HG02852 (cell line): Measurements from ENCODE around the gene IMPG1.

Experiments used
- ATAC-seq: cut with Tn5 transposase; IDR thresholded peaks from one replicate; pipeline ENCODE4 v1.9.1; 2021; ENCODE audit warnings: mild to moderate bottlenecking, moderate library complexity; ENCODE audit not compliant: unreplicated experiment

IMPG1 gene

DNA sequence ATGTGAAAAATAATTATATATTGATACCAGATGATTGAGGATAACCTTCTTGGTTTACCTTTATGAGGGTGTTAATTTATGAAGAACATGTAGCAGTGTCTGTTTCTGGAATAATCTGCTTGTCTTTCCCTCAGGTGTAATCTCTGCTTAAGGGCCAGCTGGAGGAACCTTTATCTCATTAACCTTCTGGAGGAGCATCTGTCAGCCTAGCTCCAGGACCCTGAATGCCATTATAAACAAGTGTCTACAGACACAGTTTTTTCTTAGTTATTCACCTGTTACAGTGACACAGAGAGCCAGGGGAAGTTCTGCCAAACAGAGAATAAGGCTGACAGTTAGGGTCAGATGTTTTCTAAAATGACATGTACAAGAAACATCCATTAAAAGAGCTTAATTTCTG is at the start of gene IMPG1:
Gene IMPG1 (minus strand): TSS at position 101 of the 400 bp plus-strand sequence. CDS start 174 bp downstream, outside the sequence.
- ATAC-seq, result no peak

- no peak for ATAC-seq
Observed at GRCh38 chr6:76120302-76120701, 47.8 kb upstream of the IMPG1 start.

- no peak for ATAC-seq
Observed at GRCh38 chr6:76073281-76073680, 819 bp upstream of the IMPG1 start.

DNA sequence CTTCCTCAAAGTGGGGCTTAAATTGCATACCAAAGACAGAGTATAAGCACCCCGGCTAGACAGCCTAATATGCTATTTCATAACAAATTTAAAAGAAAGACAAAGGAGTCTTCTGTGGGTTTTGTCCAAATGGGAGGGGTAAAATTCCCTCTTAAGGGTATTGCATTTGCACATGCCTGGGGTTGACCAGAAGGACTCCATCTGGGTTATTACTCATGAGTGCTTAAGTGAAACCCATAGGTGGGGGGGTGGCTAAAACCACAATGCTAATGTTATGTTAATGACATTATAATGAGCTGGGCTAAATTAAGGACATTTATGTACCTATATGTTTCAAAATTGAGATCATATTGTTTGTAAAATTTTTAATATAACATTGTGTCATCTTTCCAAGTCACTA is 15.0 kb downstream of the IMPG1 start:
- ATAC-seq, result no peak

DNA sequence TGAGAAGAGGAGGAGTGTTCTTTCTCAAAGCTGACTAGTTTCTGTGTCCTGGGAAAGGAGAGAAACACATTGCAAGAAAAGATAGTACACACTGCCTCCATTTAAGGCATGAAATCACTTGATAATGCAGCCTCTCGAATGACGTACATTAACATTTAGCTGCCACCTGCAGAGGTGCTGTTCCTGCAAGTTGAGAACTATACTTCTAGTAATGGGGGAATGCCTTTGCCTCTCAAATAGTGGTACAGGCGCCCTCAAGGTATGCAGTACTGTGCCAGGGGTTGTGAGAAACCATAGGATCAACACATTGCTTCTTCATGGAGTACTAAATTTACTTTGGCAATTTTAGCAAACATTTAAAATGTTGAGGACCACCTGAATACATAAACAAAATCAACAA is 20.1 kb downstream of the IMPG1 start:
- no peak for ATAC-seq

DNA sequence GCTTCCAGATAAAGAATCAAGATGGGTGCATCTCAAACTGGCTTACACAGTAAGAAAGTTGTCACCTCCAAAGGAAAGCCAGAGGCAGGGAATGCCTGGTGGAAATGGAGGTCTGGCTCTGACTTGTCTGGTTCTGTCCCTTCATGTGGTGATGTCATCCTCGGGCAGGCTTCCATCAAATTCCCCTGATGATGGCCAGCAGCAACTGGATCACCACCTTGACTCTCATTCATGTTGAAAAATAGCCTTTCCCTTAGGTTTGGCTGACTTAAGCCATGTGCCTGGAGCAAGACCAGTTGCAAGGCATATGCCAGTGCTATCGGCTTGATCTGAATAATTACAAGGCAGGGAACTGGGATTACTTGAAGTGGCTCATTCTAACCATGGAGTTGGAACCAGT is 28.8 kb downstream of the IMPG1 start:
- no peak for ATAC-seq

DNA sequence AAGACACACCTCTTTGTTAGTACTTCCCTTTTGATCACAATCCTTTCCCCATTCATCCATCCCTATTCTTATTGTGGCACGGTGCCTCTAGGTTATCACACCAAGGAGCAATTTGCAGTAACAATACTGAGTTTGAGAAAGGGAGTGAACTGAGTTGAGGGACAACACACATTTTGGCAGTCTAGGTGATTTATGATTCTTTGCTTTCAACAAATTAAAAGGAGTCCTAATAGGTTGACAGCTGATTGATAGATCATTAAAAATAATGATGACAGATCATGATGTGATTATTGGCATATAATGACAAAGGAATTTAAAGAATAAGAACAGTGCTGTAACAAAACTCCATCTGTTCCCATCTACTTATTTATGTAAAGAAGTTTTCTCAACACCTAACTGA is 36.7 kb downstream of the IMPG1 start:
- ATAC-seq, result no peak

DNA sequence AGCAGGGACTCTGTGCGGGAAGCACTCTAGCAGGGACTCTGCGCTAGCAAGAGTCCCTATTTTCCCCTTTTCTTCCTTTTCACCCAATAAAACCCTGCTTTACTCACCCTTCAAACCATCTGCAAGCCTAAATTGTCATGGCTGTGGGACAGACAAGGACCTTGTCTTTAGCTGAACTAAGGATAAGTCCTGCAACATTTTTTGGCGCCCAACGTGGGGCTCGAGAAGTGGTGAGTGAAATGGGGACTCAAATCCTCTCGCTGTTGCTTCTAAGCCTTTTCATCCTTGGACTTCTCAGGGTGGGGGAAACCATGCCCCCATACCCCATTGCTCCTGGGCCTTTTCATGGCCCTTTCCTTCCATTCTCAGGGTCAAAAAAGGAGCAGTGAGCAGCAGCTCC is 46.4 kb downstream of the IMPG1 start:
- no peak for ATAC-seq

DNA sequence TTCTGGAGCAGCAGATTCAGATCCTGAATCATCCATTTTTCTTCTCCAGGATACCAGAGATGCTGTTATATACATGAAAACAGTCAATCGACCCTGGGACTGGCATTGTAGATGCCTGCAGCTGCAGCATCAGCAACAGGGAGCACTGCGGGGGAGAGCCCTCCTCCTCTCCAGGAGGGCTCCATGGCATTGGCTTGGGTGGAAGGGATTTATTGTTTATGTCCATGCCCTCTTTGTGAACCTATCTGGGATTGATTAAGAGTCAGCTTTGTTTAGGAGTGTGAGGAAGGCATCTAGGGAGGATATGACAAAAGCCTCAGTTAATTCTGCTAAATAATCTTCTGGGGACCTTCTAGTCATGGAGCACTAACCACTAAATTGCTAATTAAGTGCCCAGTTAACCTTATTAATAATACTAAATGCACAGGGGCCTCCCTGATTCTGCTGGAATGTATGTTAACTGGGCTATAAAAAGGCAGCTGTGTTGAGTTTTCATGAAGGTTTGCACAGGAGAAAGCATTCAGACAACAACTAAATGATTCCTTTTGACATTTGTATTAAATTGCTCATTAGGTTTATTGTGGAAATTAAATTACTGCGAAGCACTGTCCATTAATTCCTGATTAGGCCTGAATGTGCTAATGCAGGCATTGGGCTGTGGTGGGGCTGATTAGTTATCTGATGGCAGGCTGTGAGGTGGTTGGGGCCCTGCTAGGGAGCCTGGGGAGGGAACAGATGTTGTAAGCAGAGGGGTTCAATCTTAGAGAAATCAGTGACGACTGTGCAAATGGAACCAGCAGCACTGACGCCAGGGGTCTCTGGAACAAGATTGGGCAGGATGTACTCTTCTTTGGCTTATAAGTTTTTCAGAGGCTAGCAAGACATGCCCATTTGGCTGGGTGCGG is 57.6 kb downstream of the IMPG1 start:
- no peak for ATAC-seq

DNA sequence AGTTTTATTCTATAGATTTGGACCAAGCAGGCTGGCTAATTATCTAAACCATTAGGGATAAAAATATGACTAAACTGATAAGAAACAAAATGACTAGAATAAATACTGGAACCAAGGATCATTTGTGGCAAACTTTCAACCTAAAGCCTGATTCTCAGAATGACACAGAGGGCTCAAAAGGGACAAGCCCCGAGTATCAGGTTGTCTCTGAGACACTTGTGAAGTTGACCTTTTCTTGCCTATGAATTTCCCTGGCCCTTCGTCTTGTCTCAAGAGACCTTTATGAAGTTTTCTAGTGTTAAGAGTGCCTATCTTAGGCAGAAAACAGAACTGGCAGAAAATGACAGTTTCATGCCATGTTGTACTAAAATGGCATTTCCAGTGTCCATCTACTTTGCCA is 68.3 kb downstream of the IMPG1 start:
- ATAC-seq, result peak; percentile 69

- ATAC-seq, result no peak
Observed at GRCh38 chr6:76003686-76004085, 68.8 kb downstream of the IMPG1 start.

- ATAC-seq, result no peak
Observed at GRCh38 chr6:76003113-76003512, 69.3 kb downstream of the IMPG1 start.

- no peak for ATAC-seq
Observed at GRCh38 chr6:76000629-76001028, 71.8 kb downstream of the IMPG1 start.

DNA sequence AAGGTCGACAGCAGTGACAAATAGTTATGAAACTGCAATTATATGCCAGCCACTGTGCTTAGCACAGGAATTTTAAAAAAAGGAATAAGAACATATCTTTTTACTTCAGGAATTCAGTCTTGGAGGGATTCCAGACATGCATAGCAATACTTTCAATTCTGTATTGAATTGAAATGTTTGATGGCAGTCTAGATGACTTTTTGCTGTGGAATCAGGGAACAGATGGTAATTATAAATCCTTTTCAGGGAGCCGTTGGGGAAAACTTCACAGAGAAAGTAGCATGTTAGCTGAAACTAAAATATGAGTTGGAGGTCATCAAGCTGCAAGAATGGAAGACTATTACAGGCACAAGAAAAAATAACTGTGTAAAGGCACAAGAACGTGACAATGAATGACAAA is 74.8 kb downstream of the IMPG1 start:
- ATAC-seq, result no peak

GRCh38 chr6:75993236-75994162 is 79.0 kb downstream of the IMPG1 start:
- no peak for ATAC-seq

GRCh38 chr6:75991941-75992340 is 80.5 kb downstream of the IMPG1 start:
- no peak for ATAC-seq

DNA sequence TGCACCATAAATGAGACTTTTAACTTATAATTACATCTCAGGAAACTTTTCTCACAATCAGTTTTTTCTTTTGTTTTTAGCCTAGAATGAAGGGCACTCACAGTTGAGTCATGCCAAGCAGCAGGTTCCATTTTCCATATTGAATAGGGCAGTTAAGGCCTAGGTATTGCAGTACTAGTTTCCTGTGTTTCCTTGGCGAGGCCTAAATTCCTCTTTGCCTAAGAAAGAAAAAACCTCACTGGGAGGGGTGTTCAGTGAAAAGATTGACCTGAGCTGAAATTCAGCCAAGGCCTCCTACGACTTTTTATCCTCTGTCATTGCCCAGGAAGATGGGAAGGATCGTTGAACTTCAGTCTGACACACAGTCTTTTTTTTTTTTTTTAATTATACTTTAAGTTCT is 85.5 kb downstream of the IMPG1 start:
- ATAC-seq, result no peak

DNA sequence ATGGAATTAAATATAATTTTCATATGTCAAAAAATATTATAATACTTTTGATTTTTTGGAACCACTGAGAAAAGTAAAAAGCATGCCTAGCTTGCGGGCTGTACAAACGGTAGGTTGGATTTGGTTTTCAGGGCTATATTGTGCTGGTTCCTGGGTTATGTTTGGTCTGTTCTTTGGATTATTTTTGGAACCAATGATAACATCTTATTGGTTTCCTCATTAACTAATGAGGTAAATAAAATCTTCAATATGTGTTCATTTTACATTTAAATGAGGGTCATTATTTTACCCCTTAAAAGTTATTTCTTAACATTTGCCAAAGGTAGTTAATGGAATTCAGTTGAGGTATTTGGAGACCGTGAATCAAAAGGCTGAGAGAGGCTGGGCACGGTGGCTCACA is 96.6 kb downstream of the IMPG1 start:
- no peak for ATAC-seq

GRCh38 chr6:75970093-75970492 is 102.4 kb downstream of the IMPG1 start:
- ATAC-seq, result no peak

DNA sequence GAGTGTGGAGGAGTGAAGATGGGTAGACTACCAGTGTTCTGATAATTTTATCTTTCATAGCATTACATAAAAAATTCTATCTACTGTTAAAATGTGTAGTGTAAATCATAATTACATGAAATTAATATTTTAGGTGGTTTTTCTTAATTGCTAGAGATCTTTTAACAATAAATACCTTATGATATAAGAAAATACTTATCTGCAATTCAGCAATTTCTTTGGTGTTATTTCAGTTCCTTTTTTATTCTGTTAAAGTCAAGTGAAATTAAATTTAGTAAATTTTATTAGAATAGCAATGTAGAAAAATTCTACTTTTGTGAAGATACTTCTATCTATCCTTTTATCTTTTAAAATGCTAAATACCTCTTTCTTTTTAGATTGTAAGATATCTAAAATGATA is 104.3 kb downstream of the IMPG1 start:
- ATAC-seq, result no peak

GRCh38 chr6:75963569-75963968 is 108.9 kb downstream of the IMPG1 start:
- ATAC-seq, result no peak

DNA sequence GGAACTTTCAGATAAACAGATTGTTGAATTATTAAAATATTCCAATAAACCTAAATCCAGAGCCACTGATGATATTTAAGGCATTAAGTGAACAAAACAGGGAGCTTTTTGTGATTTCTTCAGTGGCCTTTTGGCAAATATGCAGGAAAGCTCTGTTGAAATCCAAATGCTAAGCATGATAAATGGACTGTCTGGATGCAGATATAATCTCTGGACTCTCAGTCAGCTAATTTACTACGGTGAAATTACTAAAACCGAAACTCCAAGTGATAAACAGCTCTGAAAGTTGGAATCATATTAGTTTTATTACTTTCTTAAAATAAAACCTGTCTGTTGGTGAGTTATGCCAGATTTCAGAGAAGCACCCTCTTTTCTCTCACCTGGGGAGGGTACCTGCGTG is 120.3 kb downstream of the IMPG1 start:
- ATAC-seq, result no peak
